COLO829 (cell line): ENCODE measurements around the gene PARVB.

Experiments used
- DNase-seq: peaks from one replicate; pipeline ENCODE4 v3.0.0; 2012; ENCODE audit warnings: low spot score

PARVB gene

GRCh38 chr22:44136786-44137185 lies 112.7 kb downstream of the PARVB start:
- DNase-seq: no peak

- no peak for DNase-seq
These were observed 113.3 kb downstream of the PARVB start for GRCh38 chr22:44137415-44137814.

GRCh38 chr22:44139773-44140172 lies 115.7 kb downstream of the PARVB start:
- no peak for DNase-seq

- no peak for DNase-seq
These were observed 118.5 kb downstream of the PARVB start for GRCh38 chr22:44142421-44143104.

- DNase-seq: no peak
These were observed 119.0 kb downstream of the PARVB start for GRCh38 chr22:44143105-44143474.

- no peak for DNase-seq
These were observed 119.5 kb downstream of the PARVB start for GRCh38 chr22:44143579-44143978.

GRCh38 chr22:44144046-44144569 lies 120.0 kb downstream of the PARVB start:
- DNase-seq: no peak

- no peak for DNase-seq
These were observed 121.4 kb downstream of the PARVB start for GRCh38 chr22:44145544-44145943.

- DNase-seq: no peak
These were observed 122.2 kb downstream of the PARVB start for GRCh38 chr22:44146088-44146861.

GRCh38 chr22:44147008-44147645 lies 123.0 kb downstream of the PARVB start:
- no peak for DNase-seq

GRCh38 chr22:44147821-44148574 lies 123.9 kb downstream of the PARVB start:
- no peak for DNase-seq

GRCh38 chr22:44151676-44152075 lies 127.6 kb downstream of the PARVB start:
- peak; percentile 42 for DNase-seq

- no peak for DNase-seq
These were observed 129.6 kb downstream of the PARVB start for GRCh38 chr22:44153710-44154109.

GRCh38 chr22:44154436-44154942 lies 130.4 kb downstream of the PARVB start:
- no peak for DNase-seq

GRCh38 chr22:44155115-44155514 lies 131.0 kb downstream of the PARVB start:
- no peak for DNase-seq

GRCh38 chr22:44157916-44158618 lies 134.0 kb downstream of the PARVB start:
- no peak for DNase-seq

- DNase-seq: no peak
These were observed 134.7 kb downstream of the PARVB start for GRCh38 chr22:44158816-44159215.

- no peak for DNase-seq
These were observed 135.1 kb downstream of the PARVB start for GRCh38 chr22:44159221-44159620.

- DNase-seq: no peak
These were observed 135.7 kb downstream of the PARVB start for GRCh38 chr22:44159811-44160210.

GRCh38 chr22:44160421-44160820 lies 136.3 kb downstream of the PARVB start:
- DNase-seq: no peak

GRCh38 chr22:44161673-44162072 lies 137.6 kb downstream of the PARVB start:
- no peak for DNase-seq
